ENCODE results near the gene SPRYD4. TPM values are rescaled to one million over a fixed set of nuclear protein-coding genes. Genes with fewer than 3 reads are reported as not detected.
"Not testable (repeated sequence)": the region's sequence is repeated elsewhere in the genome, so short reads cannot be mapped to it uniquely, and the experiment has no call there.

The SPRYD4 gene
- polyA plus RNA-seq, 5 donors, result 4.0 to 5.8 (median 5.1) TPM

GRCh38 chr12:56469007-56469930 is 891 bp downstream of the SPRYD4 start:
- DNase-seq, result no peak

GRCh38 chr12:56474389-56474788 is 6.0 kb downstream of the SPRYD4 start:
- no peak for DNase-seq

GRCh38 chr12:56476143-56476542 is 7.8 kb downstream of the SPRYD4 start:
- DNase-seq, result no peak

- DNase-seq, result no peak
Measured at GRCh38 chr12:56476972-56477432, 8.6 kb downstream of the SPRYD4 start.

- DNase-seq, result no peak
Measured at GRCh38 chr12:56477521-56478225, 9.3 kb downstream of the SPRYD4 start.

GRCh38 chr12:56479625-56480024 is 11.2 kb downstream of the SPRYD4 start:
- no peak for DNase-seq

- DNase-seq, result no peak
Measured at GRCh38 chr12:56484566-56484965, 16.2 kb downstream of the SPRYD4 start.

- DNase-seq, result no peak
Measured at GRCh38 chr12:56486694-56487093, 18.3 kb downstream of the SPRYD4 start.

- peak; percentile 10 to 18 for DNase-seq
Measured at GRCh38 chr12:56487448-56488040, 19.2 kb downstream of the SPRYD4 start.

- DNase-seq, result peak; percentile 53 to 64
Measured at GRCh38 chr12:56488041-56488955, 19.9 kb downstream of the SPRYD4 start, which contains the start of gene GLS2. Gene GLS2 (minus strand): TSS chr12:56488161. CDS start chr12:56488118, 43 bp downstream.

GRCh38 chr12:56490360-56490759 is 22.0 kb downstream of the SPRYD4 start:
- no peak for DNase-seq

- DNase-seq, result not testable (repeated sequence)
Measured at GRCh38 chr12:56493409-56494105, 25.2 kb downstream of the SPRYD4 start.

GRCh38 chr12:56494106-56494415 is 25.7 kb downstream of the SPRYD4 start:
- not testable (repeated sequence) for DNase-seq

GRCh38 chr12:56494481-56494880 is 26.1 kb downstream of the SPRYD4 start:
- not testable (repeated sequence) for DNase-seq

GRCh38 chr12:56496704-56497103 is 28.3 kb downstream of the SPRYD4 start:
- peak; percentile 19 to 20 for DNase-seq

GRCh38 chr12:56498126-56498902 is 29.9 kb downstream of the SPRYD4 start:
- not testable (repeated sequence) for DNase-seq

GRCh38 chr12:56499452-56499851 is 31.1 kb downstream of the SPRYD4 start:
- DNase-seq, result not testable (repeated sequence)

GRCh38 chr12:56499879-56500278 is 31.5 kb downstream of the SPRYD4 start:
- DNase-seq, result not testable (repeated sequence)

- no peak for DNase-seq
Measured at GRCh38 chr12:56510786-56511185, 42.4 kb downstream of the SPRYD4 start.

GRCh38 chr12:56514014-56514318 is 45.6 kb downstream of the SPRYD4 start:
- not testable (repeated sequence) for DNase-seq
